NCI-H748 (cell line): ENCODE measurements around the gene MAGEA4.

Experiments
- DNase-seq: peaks from one replicate; lab custom pipeline; 2025; ENCODE audit not compliant: unreplicated experiment; lab: John Stamatoyannopoulos, UW

The MAGEA4 gene

GRCh38 chrX:151922692-151923091, 10.0 kb downstream of the MAGEA4 start:
- DNase-seq = no peak

- no peak for DNase-seq
These were observed 11.0 kb downstream of the MAGEA4 start for GRCh38 chrX:151923648-151924047.

- no peak for DNase-seq
These were observed 16.4 kb downstream of the MAGEA4 start for GRCh38 chrX:151929126-151929525.

GRCh38 chrX:151935358-151935757, 22.7 kb downstream of the MAGEA4 start:
- no peak for DNase-seq

GRCh38 chrX:151938172-151938571, 25.5 kb downstream of the MAGEA4 start:
- DNase-seq = no peak

GRCh38 chrX:151954730-151955129, 42.0 kb downstream of the MAGEA4 start:
- DNase-seq = no peak

GRCh38 chrX:151958101-151958500, 45.4 kb downstream of the MAGEA4 start:
- DNase-seq = no peak

- DNase-seq = no peak
These were observed 49.3 kb downstream of the MAGEA4 start for GRCh38 chrX:151962034-151962433.

GRCh38 chrX:151966236-151966635, 53.5 kb downstream of the MAGEA4 start:
- no peak for DNase-seq

GRCh38 chrX:151970027-151970426, 57.3 kb downstream of the MAGEA4 start:
- no peak for DNase-seq

- DNase-seq = no peak
These were observed 58.0 kb downstream of the MAGEA4 start for GRCh38 chrX:151970661-151971060.

- DNase-seq = no peak
These were observed 60.5 kb downstream of the MAGEA4 start for GRCh38 chrX:151973060-151973661.

GRCh38 chrX:151973851-151974335, 61.2 kb downstream of the MAGEA4 start:
- no peak for DNase-seq
